NCI-H1048 (cell line): Measurements from ENCODE around the gene SEMA6D.

ENCODE experiments used
- DNase-seq: peaks from one replicate; lab custom pipeline; 2025; lab: John Stamatoyannopoulos, UW

The SEMA6D gene

DNA sequence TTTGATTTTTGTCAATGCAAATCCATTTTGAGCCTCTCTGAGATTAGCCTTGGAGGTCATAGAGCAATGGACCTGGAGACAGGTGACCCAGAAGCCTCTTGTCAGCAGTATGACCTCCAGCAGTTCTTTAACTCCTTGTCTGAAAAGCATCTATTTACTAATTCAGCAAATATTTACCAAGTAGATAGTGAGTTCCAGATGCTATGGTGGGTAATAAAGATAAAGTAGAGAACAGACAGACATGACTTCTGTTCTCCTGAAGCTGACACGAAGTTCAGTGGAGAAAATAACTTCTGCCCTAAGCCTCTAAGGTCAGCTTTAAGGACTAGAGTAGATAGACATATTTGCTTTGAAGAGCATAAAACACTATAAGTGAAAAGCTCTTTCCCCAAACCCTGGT lies 26.6 kb downstream of the SEMA6D start:
- DNase-seq = no peak

DNA sequence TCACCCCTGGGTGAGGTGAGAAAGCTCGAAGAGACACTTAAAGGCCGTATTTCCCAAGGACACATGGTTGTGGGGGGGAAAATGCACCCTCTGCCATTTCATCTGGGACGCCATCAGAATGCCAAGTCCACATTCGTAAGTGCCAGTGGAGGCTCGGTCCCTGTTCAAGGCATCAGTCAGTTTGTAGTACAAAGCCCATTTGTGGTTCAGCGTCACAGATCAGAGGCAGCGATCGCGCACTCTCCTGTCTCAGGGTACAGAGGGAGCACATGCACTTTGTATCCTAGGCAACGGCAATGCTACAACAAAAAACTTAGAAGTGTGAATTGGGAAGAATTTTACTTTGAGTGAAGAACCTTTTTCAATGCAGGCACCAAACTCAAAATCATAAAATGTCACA lies 27.2 kb downstream of the SEMA6D start:
- no peak for DNase-seq

DNA sequence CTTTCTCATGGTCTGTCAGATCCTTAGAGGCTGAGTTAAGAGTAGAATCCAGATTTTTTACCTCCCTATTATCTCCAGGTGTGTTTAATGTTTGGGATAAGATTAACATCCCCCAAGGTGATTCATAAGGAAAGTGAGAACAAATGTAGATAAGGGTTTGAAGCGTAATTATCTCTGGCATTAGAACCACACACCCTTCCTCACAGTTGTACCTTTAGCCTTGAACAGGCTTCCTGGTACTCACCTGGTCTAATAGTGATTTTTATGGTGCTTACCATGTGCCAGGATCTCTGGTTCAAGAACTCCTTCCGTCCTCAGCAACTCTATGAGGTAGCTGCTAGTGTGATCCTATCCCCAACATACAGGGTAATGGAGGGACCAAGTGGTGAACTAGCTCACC lies 27.7 kb downstream of the SEMA6D start:
- DNase-seq = no peak

DNA sequence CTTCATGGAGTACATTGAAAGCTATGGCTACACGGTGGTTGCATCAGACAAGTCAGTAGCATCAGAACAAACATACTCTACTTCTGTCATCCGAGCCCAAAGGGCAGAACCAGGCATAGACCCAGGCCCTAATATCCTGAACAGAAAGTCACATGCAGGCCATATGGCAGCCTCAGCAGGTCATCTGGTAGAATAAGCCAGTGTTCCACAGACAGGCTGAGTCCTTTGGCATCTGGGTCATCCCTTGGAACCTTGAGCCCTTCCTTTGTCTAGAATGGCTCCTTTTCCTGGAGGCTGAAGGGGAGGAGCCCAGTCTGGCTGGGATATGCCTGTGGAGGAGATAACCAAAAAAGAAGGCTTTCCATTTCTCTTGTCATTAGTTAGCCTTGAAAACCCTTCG lies 29.2 kb downstream of the SEMA6D start:
- DNase-seq = no peak

DNA sequence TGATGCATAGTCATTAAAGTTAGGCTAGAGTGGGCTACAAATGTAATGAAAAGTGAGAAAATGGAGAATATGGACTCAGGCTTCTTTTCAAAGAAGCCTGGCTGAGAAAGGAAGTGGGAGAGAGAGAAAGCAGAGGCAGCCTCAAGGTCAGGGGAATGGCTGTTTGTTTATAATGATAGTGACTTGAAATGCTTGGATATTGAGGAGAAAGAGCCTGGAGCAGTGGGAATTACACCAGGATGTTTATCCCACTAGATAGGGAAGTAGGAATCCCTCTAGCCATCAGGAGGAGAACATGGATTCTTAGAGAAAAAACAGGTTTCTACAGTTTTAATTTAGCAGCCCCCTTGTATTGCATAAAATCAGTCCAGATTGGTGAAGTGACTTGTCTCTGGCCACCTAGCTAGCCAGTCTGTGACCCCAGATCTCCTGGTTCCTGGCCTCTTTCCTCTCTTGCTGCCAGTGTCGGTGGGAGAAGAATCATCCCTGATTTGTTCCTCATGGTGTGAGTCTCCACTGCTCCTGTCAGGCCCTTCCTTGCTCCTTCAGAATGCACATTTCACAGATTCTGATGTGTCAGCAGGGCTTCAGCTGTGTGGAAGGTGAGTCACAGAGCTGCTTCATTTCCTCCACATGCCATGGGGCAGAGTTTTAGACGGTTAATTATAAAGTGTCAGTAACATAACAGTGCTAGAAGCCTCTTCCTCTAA lies 32.9 kb downstream of the SEMA6D start:
- no peak for DNase-seq

DNA sequence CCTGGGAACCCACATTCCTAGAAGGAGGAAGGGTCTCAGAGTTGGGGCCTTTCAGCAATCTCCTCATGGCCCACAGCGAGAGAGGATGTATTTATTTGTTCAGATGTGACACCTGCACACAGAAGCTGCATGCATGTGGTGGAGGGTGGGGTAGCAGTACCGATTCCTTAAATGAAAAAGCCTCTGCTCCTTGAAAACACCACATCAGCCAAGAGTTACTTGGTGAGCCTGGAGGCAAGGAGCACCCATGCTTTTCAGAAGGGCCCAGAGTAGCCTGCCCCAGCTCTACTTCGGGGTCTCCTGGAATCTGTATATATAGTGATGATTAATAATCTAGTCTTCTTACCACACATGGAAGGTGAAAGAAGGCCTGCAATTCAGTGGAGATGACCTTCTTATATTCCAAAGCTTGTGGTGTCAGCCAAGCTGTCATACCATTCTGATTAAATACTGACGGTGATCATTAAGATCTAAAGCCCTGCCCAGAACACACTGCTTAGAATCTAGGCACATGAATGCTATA lies 33.5 kb downstream of the SEMA6D start:
- DNase-seq = no peak

DNA sequence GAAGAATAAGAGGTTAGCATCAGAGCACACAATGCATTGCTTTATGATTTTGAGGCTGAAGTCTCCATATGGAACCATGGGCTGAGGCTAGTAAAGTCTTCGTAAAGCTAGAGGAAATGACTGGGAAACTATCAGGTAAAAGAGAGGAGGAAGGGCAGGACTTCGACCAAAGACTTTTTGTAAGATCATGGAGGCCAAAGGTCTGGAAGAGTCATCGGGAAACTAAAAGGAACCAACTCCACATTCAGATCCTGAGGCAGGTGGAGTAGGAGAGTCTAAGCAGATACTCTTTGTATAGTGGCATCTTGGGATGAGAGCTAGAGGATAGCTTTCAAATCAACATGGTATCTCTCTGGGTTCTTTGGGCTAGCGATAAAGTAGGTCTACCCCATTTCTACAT lies 36.3 kb downstream of the SEMA6D start:
- DNase-seq = no peak

DNA sequence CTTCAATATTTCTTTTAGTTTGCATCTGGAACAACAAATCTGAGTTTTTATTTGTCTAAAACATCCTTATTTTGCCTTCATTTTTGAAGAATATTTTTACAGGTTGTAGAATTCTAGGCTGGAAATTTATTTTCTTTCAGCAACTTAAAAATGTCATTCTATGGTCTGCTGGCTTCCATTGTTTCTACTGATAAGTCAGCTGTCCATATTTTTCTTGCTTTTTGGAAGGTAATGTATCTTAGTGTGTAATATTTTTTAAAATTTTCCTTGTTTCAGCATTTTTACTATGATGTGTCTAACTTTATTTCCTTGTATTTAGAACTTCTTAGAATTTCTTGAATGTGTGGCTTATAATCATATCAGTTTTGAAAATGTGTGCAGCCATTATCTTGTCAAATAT lies 37.0 kb downstream of the SEMA6D start:
- DNase-seq = no peak

DNA sequence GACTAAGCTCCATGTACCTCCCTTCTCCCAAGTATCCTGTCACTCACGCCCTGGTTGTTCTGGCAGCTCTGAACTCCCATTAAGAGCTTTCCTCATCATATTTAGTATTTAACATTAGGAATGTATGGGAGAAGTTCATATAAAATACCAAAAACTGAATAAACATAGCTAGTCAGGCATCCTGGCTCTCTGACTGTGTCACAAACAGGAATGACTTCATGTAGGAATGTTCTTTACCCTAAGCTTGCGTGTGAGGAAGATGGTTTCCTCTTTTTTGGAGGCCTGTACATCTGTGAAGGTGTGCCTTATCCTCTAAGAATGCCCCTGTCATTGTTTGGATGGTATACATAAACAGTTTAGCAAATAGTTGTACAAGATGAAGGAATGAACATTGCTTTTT lies 38.6 kb downstream of the SEMA6D start:
- no peak for DNase-seq

DNA sequence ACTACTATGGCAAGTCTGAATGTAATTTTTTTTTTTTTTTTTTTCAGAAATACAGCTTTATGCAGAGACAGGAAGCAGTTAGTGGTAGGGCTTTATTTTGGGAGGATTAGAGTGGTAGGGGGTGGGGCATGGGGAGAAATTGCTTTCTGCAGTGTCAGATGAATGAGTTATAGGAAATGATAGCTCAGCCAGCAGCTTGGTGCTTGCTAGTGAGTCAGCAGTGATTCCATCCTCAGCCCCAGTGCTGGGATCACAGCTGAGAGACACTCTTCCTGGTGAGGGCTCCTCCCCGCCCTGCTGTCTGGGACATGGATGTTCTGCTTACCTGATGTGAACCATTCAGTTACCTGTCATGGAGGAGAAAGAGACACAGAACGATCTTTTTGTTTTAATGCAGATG lies 39.6 kb downstream of the SEMA6D start:
- no peak for DNase-seq

DNA sequence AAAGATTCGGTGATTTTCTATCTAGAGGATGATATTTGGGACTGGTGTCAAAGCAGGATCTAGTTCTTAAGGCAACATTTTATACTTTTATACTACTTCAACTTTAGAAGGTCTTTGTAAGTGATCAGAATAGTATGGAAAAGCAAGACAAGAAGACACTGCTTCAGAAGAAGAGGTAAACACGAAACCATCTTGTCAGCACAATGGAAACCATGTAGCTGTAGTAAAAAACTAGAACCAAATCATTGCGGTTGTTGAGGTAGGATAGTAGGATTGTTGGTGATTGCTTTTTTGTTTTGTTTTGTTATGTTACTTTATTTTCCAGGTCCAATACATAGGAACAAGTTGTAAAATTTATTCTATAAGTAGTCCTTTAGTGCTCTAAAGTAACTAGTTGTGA lies 40.0 kb downstream of the SEMA6D start:
- DNase-seq = no peak

DNA sequence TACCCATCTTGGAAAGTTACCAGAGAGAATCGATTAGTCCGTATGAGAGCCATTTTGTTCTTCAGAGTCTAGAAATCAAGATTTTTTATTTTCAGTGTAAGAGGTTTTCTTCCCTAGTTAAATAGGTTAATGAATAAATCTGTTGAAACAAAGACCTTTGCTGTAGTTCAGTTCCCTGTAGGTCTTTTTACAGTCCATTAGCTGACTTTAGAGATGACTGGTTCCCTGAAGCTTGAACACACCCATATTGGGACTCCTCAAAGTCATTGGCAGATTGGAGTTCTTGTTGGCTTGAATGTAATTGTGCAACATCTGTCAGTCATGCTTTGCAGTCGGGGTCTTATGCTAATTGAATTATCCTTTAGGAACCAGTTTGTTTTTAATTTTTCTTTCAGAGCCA lies 45.3 kb downstream of the SEMA6D start:
- no peak for DNase-seq

DNA sequence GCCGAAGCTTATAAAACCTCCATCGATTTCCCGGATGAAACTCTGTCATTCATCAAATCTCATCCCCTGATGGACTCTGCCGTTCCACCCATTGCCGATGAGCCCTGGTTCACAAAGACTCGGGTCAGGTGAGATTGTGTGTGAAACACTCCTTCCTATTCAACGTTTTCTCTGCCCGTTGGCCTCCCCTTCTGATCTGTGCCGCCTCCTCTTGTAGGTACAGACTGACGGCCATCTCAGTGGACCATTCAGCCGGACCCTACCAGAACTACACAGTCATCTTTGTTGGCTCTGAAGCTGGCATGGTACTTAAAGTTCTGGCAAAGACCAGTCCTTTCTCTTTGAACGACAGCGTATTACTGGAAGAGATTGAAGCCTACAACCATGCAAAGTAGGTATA lies 47.4 kb downstream of the SEMA6D start:
- DNase-seq = no peak

DNA sequence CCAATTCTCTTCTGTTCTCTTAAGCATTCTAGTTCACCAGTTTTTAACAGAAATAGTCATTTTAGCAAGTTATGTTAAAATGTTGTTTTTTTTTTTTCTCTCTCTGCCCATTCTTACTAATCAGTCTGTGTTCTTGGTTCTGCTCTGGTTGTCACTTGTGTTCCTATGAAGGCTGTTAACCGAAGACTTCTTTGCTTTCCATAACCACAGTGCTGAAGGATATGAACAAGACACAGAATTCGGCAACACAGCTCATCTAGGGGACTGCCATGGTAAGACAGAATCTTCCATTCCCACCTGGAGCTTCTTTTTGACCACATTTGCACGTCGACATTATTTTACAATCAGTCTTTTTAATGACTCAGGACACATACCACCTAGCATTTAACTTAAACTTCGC lies 49.1 kb downstream of the SEMA6D start:
- no peak for DNase-seq

DNA sequence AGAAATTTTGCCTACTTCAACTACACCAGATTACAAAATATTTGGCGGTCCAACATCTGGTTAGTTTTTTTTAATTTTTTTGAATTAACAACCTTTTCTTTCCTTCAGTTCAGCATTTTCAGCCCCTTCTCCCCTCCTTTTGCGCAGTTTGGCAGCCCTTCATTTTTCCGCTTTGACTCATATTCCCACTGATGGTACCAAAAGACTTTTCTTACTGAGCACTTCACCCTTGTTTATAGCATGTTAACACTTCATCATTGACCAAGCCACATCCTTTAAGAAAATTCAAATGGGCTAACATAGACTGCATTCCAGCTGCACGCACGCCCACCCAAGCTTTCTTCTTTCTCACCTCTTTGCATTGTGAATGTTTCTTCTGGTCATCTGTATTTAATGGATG lies 49.7 kb downstream of the SEMA6D start:
- no peak for DNase-seq

DNA sequence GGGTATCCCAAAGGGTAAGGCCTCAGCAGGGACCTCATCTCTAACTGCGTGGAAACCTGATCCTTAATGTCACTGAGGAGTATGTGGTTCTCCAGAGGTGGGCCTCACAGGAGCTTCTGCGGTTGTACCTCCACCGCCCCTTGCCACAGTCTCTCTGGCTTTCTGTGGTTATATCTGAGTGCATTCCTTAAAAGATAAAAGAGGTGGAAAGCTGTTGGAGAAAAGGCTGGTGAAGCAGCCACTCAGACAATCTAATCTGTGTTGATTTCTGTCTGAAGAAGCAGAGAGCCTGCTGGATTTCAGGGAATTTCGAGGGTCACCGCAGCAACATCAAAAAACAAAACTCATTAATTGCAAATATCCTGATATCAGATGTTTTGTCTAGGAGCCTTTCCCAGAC lies 51.4 kb downstream of the SEMA6D start:
- no peak for DNase-seq

DNA sequence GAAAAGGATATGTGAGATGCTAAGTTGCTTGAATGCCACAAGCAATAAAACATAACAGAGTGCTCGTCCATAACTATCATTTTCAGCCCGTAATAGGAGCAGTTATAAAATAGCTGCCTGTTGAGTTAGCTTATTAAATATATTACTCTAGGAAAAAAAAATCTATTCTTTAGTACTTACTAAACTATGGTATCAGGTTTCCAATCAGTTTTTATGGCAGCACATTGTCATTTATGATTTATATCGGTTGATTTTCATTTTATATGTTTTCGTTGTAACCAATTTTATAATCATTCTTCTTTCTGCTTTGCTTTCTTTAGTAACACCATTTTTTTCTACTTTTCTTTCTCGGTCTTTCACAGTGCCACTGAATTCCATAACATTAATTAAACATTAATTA lies 51.9 kb downstream of the SEMA6D start:
- no peak for DNase-seq

DNA sequence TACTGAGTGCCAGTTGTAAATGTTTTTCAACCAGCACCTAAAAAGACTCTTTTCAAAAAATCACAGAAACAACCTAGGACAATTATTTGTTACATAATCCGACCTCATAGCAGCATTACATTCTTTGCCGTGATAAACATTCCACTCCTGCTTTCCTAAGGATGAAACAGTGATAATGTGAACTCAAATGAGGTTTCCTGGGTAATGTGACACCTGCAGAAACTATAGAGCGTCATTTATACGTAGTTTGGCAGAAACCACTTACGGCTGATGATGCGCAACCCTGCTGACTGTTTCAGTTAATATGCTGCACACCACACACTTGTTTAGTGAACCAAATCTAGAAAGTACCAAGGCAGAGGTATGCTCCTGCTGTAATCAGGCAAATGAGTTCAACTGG lies 55.8 kb downstream of the SEMA6D start:
- no peak for DNase-seq

DNA sequence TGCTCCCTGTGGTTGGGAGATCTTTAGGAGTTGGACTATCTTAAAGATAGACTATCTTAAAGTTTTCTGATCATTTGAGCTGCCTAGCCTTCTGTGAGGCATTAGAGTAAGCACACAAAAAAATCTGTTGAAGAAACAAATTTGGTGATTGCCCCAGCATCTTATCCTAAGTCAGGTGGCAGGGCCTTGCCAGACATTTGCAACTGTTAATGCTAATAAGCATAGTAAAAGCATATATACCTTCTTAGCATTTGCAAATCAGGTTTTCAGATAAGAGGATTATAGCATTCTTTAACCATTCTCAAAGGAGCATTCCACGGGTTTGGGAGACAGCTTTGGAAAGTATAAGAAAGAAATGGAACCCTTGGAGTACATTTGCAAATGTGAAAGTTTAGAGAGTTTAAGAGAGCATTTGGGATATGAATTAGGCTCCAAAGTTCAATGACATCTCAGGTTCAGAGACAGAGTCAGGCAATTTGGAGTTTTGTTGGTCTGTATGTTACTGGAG lies 61.0 kb downstream of the SEMA6D start:
- no peak for DNase-seq

DNA sequence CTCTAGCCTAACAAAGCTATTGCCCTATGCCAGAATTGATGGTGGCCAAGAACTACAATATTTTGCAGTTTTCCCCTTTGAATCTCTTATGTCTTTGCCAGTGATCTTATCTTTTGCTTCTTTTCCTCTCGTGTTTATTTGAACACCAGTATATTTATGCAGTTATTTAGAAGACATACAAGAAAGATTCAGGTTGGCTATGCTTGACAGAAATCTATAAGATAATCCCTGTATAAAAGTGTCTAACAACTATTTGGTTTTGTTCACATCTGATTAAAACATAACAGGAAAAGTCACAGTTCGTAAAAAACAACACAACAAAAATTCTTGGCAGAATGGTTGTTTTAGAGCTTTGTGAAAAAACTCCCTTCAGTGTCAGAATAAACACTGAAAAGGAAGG lies 63.7 kb downstream of the SEMA6D start:
- no peak for DNase-seq

DNA sequence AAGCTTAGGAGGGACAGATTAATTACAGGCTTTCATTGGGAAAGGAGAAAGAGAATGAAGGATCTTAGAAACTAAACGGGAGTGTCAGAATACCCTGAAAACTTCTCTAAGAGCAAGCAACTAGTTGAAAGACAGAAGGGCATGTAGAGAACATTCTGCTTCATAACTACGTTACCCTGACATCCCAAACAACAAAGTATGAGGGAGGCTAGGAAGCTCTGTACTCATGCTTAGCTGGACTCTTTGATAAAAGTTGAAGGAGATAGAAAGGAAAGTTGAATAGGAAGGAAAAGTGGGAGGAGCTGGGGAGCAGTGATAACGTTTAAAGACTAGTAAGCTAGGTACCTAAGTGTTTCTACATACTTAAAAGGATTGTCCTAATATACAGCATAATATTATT lies 64.2 kb downstream of the SEMA6D start:
- DNase-seq = no peak

DNA sequence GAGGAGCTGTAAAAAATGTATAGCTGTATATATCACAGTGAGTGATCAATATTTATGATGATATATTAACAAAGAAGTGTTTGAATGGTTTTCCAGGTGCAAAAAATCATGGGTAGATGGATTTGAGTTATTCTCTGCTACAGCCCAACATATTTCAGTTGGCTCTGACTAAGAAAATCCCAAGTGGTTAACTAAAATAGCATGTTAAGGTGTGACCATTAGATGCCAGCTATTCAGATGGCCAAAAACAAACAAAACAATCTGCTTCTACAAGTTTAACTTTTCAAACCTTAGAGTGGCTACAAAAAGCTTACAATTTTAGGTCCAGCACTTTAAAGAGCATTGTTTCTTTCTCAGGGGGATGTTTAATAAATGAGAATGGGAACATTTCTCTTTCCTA lies 67.5 kb downstream of the SEMA6D start:
- DNase-seq = no peak

DNA sequence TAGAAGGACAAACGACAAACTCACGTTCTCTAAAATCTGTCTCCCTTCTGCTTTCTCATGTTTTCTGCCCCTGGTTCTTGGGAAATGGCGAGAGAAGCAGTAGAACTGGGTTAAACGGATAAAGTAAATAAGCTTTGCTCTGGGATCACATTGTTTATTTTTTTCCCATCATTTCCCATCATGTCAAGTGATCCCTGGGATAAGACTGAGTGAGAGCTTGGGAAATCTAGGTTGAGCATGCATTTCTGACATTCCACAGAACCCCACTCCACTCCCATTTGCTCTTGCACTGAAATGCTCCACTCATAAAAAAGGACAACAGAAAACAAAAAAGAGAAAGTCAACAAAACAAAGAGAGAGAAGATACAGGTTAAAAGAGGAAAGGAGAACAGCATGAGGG lies 69.1 kb downstream of the SEMA6D start:
- DNase-seq = no peak

DNA sequence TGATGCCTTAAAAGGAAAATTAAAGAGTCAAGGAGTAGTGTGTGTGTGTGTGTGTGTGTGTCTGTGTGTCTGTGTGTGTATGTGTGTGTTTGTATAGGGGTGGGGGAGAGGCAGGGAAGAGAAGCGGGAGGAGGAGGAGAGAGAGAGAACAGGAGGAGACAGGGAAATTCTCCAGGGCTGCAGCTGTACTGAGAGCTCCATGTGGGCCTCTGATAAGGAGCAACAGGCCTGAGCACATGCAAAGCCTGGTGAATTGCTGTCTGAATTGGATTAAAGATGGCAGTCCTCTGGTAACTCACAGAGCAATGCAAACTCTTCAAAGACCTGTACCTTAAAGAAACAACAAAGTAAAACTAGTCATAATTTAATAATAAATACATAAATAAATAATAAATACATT lies 70.6 kb downstream of the SEMA6D start:
- no peak for DNase-seq
